ENCODE measurements around the gene FUBP1. TPM values are rescaled to one million over a fixed set of nuclear protein-coding genes. Genes with fewer than 3 reads are reported as not detected.

Gene FUBP1
- total and polyA plus RNA-seq, 2 of the 8 experiments (the other 6 are each of a cell fraction or from before 2014, with no cell fraction given), result 184 to 201 TPM

DNA sequence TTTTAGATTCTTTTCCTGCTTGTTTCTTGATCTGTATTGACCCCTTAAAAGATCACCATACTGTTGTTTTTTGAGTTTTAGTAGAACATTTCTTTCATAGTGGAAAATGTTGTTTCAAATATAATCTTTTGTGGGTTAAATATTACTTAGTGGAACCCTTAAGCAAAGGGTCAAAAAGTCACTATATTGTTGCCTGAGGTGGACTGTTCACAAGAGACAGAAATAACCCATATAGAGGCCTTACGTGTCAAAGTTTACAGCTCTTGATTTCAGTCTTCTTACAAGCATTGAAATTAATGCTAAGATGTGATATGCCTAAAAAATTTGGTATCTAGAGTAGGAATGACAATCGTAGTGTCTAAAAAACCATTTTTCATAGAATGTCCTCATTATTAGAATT is 32.2 kb upstream of the FUBP1 start:
- no peak overlapping the region for H3K9ac ChIP-seq (replicated peaks in 1 of 4; ENCODE audit: extremely low read depth in 1 of 4, low read depth in 3 of 4, low read length in 3 of 4)
- no peak overlapping the region for H4K5ac ChIP-seq (ENCODE audit: insufficient read length, low read depth, low read length)
- no peak overlapping the region for H2AK5ac ChIP-seq (ENCODE audit: low read depth, low read length)
- H3K23ac ChIP-seq (ENCODE audit: insufficient read length), result no peak overlapping the region
- FAIRE-seq, result no peak
- H3K9me3 ChIP-seq (ENCODE audit: insufficient read depth in 2 of 2, low read depth in 1 of 2, low read length in 1 of 2), result no peaks in the 10 kb centered on the region
- H2BK5ac ChIP-seq (ENCODE audit: low read depth, low read length), result no peak overlapping the region
- no peak overlapping the region for H3K18ac ChIP-seq (ENCODE audit: extremely low read depth, low read length)
- no peak overlapping the region for H2AFZ ChIP-seq (ENCODE audit: low read length)
- no peaks in the 10 kb centered on the region for H3K79me1 ChIP-seq (ENCODE audit: low read depth, low read length)
- no peaks in the 10 kb centered on the region for H3K23me2 ChIP-seq (ENCODE audit: low read depth, low read length)
- TF ChIP-seq SIN3A (conservative IDR thresholded peaks at IDR 0.05 in 1 of 2, IDR thresholded peaks at IDR 0.05 in 1 of 2; ENCODE audit: low read depth in 1 of 2, low read length in 2 of 2), result no peak
- TF ChIP-seq TAF7 (optimal IDR thresholded peaks at IDR 0.05; ENCODE audit: borderline replicate concordance, low read depth, low read length), result no peak
- no peak for TF ChIP-seq CBX5 (IDR thresholded peaks at IDR 0.05; ENCODE audit: low read depth, low read length)
- no peak for TF ChIP-seq POLR2A (IDR thresholded peaks at IDR 0.05; ENCODE audit: control extremely low read depth in 1 of 2, low read depth in 2 of 2, low read length in 2 of 2)
- no peak overlapping the region for H4K8ac ChIP-seq (ENCODE audit: extremely low read depth, insufficient read depth, low read length)
- no peak overlapping the region for H3K4me3 ChIP-seq (ENCODE audit: extremely low read depth in 1 of 4, insufficient read depth in 2 of 4, low read depth in 3 of 4, low read length in 4 of 4)
- H4K91ac ChIP-seq (replicated peaks; ENCODE audit: insufficient read length, low read length), result no peak overlapping the region
- no peak overlapping the region for H3K14ac ChIP-seq (ENCODE audit: insufficient read length)
- no peak overlapping the region for H2BK120ac ChIP-seq (replicated peaks; ENCODE audit: low read depth, low read length)
- H4K20me1 ChIP-seq (replicated peaks in 1 of 2; ENCODE audit: control insufficient read depth in 1 of 2, insufficient read depth in 2 of 2, low read length in 2 of 2), result no peaks in the 10 kb centered on the region
- no peak overlapping the region for H2BK15ac ChIP-seq (ENCODE audit: low read length)
- H3K4ac ChIP-seq (replicated peaks; ENCODE audit: insufficient read length, low read depth, low read length), result no peak overlapping the region
- H3K27ac ChIP-seq (ENCODE audit: low read depth, low read length), result no peak overlapping the region
- DNase-seq (ENCODE audit: low read depth in 1 of 2, low spot score in 2 of 2), result no peak
- H3K56ac ChIP-seq (replicated peaks; ENCODE audit: insufficient read length, low read depth, low read length), result no peak overlapping the region
- 87% methylated on average over 2 of the region's 2 CpGs; no CpG with 5 or more reads in 1 of the 2 experiments for WGBS, 2 experiments (ENCODE audit: extremely low coverage in 1 of 2, insufficient coverage in 1 of 2, insufficient read length in 1 of 2, insufficient replicate concordance in 2 of 2, low coverage in 1 of 2, low lambda C conversion rate in 2 of 2, missing lambda C conversion rate in 1 of 2)
- H2BK12ac ChIP-seq (ENCODE audit: low read depth, low read length), result no peak overlapping the region
- 0 out of 7 replicates have a peak, but pooled peaks cover 0 to 2% (median 0%) of the 10 kb centered on the region in 4 experiments for H3K4me1 ChIP-seq (replicated peaks in 1 of 4; ENCODE audit: control insufficient read depth in 3 of 4, insufficient read depth in 4 of 4, low read length in 3 of 4)
- no peaks in the 10 kb centered on the region for H3K27me3 ChIP-seq (replicated peaks in 1 of 4; ENCODE audit: control insufficient read depth in 3 of 4, extremely low read depth in 1 of 4, insufficient read depth in 3 of 4, low read length in 3 of 4)
- H3K79me2 ChIP-seq (ENCODE audit: control insufficient read depth in 1 of 2, insufficient read depth in 2 of 2, low read length in 2 of 2), result no peaks in the 10 kb centered on the region
- no peaks in the 10 kb centered on the region for H3K36me3 ChIP-seq (ENCODE audit: control insufficient read depth in 2 of 4, insufficient read depth in 4 of 4, low read length in 3 of 4)
- POLR2A ChIA-PET (ENCODE audit: partially characterized antibody), result interaction anchor here (0.9 to 1.0 kb wide), 2 partner anchors 18 to 30 kb away, joined by 3 to 4 read pairs; no protein-coding TSS in a partner anchor
- no peak overlapping the region for H3K4me2 ChIP-seq (ENCODE audit: insufficient read depth in 1 of 2, low read depth in 2 of 2, low read length in 2 of 2)
- CTCF ChIA-PET (ENCODE audit: partially characterized antibody), result no interaction called here
- H2BK20ac ChIP-seq (ENCODE audit: low read length), result no peak overlapping the region

Measured in H1 (cell line).